GM21381 (cell line): ENCODE results near the gene RPN2.

Experiments
- ATAC-seq: cut with Tn5 transposase; IDR thresholded peaks from one replicate; pipeline ENCODE4 v1.9.1; 2021; ENCODE audit warnings: mild to moderate bottlenecking, moderate library complexity; ENCODE audit not compliant: unreplicated experiment

Gene RPN2

DNA sequence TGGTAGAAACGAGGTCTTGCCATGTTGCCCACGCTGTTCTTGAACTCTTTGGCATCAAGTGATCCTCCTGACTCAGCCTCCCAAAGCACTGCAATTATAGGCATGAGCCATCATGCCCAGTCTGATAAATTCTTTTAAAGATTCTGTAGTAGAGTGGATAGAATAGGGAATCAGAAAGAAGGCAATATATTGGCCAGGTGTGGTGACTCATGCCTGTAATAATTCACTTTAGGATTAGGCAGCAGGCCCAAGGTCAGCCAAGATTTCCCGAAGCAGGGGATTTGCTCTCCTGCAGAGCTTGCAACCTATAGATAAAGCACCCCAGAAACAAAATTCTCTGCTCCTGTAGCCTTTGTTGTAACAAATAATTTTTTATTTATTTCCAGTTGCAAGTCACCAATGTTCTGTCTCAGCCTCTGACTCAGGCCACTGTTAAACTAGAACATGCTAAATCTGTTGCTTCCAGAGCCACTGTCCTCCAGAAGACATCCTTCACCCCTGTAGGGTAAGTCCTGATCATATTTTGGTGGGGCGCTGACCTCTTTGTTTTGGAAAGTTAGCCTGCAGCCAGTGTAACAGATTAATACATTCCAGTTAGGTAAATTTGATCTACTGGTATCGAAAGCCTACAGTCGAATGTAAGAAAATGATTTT, 30.7 kb downstream of the RPN2 start:
- no peak for ATAC-seq

DNA sequence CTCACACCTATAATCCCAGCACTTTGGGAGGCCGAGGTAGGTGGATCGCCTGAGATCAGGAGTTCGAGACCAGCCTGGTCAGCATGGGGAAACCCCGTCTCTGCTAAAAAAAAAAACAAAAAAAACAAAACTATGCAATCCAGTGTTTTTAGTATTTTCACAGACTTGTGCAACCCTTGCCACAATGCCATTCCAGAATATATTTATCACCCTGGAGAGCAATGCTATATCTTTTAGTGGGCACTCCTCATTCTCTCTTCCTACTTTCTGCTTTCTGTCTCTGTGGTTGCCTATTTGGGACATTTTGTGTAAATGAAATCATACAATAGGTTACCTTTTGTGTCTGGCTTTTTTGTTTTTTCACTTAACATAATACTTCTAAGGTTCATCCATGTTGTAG, 39.3 kb downstream of the RPN2 start:
- no peak for ATAC-seq

DNA sequence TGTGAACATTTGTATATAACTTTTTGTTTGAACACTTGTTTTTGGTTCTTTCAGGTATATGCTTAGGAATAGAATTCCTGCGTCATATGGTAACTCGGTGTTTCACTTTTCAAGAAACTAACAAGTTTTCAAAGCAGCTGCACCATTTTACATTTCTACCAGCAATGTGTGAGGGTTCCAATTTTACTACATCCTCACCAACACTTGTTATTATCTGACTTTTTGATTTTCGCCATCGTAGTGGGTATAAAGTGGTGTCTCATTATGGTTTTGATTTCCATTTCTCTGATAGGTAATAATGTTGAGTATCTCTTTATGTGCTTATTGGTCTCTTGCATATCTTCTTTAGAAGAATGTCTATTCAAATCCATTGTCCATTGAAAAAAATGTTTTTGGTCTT, 39.8 kb downstream of the RPN2 start:
- no peak for ATAC-seq

DNA sequence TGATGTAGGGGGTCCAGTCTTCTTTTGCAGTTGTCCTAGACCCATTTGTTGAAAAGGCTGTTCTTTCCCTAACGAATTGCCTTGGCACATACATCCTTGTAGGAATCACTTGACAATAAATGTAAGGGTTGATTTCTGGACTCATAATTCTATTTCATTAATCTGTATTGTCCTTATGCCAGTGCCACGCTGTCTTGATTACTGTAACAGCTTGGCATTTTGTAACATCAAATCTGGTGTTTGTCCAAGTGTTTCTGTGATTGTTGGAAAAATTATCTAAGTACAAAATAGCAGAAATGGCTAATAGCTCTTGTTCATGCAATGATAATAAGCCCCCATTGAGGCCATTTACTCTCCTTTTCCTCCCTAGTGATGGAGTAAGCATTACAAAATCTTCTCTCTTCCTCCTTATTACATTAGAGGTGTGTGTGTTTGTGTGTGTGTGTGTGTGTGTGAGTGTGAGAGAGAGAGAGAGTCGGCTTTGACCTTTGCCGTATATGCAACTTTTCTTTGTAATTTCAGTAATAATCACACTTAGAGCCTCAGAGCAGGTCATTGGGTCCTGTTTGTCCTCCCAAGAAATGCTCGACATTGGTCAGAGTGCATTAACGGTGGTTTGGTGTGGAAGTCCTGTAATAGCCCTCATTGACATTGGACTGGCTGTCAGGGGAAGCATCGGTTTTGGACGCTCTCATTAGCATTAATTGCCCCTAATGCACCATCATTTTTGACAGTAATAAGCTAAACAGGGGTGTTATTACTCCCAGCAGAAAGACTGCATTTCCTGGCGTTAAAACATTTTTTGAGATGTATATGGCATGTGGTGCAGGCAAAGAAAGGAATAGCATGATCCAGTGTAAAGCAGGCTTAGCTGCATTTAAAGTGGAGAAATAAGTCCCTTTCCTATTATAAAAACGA, 40.9 kb downstream of the RPN2 start:
- no peak for ATAC-seq

DNA sequence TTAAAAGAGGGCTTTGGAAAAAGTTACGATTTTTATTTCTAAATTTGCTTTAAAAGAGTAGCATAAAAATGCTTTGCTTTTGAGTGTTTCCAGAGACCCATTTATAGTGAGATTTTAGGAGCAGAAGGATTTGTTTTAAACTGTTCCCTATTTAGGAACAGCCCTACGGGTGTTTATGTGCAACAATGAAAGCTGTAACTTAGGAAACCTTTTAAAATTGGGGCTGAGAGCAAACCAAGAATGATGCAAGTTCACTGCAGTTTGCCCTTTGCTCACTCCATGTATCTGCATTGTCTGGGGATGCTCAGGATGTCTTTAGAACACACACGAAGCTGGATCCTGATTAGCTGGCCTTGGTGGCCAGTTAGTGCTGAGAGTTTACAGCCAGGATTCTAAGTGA, 41.6 kb downstream of the RPN2 start:
- no peak for ATAC-seq

DNA sequence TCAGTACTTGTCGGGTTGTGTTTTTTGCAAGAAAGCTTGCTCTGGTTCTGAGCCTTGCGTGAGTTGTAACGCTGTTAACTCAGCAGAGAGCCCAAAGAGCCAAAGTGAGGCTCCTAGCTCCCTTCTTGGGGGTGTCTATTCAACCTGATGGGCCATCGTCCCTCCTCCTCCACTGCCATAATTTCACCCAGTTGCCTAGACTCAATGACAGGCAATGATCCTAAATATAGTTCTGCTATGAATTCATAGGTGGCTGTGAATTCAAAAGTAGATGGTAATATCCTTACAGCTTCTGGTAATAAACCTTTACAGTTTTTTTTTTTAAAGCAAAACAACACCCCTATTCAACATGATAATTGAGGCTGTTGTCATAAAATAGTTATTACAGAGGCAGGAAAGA, 43.0 kb downstream of the RPN2 start:
- ATAC-seq = no peak

DNA sequence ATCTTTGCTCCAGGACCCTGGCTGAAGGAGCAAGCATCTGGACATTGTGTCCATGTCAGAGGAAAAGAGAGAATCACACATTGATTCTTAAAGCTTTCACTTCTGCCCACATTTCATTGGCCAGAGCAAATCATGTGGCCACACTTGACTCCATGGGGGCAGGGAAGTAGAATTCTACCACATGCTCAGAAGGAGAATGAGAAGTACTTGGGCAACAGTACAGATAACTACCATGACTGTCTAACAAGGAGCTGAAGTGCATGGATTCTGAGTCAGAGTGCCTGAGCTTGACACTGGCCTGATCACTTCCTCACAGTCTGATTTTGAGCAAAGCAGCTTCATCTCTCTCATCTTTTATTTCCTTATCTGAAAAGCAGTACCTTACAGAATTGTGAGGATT, 43.9 kb downstream of the RPN2 start:
- ATAC-seq = no peak

DNA sequence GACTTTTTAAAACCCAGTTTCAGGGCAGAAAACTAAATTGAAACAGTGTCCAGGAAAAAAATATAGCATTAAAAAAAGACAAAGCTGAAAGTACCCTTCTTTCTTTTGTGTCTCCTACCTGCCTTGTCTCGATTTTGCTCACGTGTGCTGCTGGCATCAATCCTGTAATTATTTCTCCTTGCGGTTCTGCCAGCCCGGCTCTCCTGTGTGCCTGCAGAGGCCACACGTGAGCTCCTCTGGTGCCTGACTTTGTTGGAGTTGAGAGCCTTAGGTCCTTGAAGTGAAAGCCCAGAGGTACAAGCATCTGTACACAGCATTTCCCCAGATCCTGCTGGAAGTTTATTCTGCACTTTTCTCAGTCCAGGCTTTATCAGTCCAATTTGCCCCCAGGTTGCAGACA, 46.0 kb downstream of the RPN2 start:
- no peak for ATAC-seq

DNA sequence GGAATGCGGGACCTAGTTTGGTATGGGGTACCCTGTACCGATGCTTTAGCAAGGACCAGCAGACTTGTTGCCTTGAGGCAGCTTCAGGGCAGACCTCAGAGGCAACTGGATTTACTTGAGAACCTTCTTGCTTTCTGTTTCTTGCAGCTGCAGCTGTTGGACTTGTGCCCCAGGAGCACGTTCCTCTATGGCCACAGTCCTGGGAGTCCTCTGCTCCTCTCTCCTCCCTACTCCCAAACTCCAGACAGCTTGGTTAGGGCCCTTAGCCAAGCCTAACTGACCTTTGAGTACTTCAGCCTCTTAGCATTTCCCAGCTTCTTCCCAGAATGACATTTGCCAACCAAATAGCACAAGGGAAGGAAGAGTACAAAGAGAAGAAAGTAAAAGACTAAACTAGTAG, 47.8 kb downstream of the RPN2 start:
- ATAC-seq = no peak

DNA sequence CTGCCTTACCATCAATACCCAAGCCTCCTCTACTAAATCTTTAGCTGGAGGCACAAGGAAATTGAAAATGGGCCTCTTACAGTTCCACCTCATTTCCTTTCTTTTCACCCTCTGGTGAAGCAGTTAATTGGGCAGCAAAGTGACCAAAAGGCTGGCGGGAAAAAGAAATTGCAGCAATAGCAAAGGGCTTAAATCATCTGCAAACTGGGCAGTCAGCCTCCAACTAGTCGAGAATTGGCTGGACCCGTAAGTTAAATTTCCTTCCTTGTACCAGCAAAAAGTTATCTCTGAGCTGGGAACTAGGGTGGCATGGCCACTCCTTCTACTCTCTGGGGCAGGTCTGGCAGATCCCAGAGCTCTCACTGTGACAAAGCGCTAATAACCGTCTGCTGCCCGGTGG, 49.0 kb downstream of the RPN2 start:
- no peak for ATAC-seq

DNA sequence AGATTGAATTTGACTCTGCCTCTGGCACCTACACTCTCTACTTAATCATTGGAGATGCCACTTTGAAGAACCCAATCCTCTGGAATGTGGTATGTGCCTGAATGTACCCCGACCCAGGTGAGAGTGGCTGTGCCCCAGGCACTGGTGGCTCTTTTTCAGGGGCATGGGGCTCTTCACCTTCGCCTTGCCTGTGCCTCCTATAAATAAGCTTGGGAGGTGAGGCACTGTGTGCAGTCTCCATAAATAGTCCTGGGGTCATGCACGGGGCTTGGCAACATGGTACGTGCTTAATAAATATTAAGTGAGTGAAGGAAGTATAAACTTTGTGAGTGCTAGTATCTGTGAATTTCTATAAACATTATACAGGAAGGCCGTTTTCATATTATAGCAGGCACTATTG, 49.5 kb downstream of the RPN2 start:
- ATAC-seq = no peak

DNA sequence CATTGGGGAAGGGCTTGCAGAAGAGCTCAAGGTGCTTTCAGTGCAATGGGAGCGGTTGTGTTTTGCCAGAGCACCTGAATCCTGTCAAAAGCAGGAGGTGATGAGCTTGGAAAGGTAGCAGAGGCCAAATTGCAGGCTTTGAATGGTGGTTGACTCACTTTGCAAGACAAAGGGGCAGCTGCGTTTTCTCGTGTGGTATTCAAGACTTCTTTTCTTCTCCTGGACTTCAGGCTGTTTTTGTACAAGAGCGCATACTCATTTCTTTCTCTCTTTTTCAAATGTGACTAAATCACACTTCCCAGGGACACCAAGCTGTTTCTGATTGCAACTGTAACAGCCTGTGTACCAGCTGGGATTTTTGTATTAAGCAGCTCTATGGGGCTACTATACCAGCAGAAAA, 50.2 kb downstream of the RPN2 start:
- ATAC-seq = no peak

DNA sequence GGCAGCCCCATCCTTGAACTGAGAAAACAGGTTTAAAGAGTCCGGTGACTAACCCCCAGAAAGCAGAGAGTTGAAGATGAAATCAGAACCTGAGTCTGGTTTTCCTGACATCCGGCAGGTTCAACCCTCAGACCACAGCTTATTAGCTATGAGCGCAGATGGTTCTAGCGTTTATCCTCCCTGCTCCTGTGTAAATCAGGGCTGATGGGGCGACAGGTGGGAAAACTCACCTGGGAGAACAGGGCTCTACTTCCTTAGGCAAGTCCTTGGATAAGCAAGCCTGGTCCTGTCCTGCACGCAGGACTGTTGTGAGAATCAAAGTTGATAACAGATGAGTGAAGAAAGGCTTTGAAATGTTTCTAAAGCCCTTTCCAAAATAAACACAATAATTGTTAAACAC, 51.1 kb downstream of the RPN2 start:
- ATAC-seq = no peak

DNA sequence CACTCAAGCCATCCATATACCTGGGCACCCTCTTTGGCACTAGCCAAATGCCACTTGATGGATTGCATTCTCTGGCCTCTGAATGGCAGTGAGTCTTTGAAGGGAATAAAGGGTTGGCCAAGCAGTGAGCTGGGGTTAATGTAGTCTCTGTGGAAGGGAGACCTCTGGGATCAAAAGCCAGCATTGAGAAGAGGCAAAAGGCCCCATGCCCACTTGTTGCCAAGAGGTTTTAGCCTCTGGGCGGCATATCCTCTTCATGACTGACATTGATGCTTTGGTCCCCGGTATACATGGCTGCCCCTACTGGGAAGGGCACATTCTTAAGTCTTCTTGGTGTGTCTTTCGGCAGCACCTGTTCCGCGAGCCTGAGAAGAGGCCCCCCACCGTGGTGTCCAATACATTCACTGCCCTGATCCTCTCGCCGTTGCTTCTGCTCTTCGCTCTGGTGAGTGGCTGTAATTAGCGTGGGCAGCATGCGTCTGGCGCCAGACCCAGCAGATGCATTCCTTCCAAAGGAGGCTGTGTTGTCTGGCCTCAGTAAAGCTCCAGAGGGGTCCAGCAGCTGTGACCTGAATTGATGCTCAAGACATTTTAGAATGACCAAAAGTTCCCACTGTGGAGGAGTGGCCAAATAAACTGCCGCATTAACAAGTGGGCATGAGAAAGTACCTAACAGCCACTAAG, 53.0 kb downstream of the RPN2 start:
- ATAC-seq = no peak

DNA sequence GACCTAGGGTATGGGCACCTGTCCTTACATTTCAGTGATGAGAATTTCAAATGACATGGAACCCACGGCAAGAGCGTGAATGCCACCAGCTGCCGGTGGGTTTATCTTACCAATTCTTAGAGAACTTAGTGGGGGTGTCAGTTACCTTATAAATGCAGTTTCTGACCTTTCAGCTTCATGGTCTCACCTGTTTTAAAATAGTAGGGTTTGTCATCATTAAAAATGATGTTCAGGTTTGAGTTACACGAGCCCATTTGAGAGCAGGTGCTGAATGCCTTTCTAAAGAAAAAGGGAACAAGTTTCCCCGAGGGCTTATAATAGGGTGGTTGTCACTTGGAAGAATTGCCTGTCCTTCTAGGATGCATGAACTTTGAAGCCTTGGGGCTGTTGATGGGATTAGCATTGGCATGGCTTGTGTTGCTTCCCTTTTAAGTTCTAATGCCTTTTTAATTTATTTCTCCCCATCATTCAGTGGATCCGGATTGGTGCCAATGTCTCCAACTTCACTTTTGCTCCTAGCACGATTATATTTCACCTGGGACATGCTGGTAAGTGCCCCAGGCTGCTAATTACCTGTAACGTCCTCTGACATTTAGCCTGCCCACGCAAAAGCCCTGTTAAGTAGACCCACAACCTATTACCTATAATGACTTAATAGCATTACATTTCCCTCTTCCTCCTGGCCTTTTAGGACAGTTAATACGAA, 54.6 kb downstream of the RPN2 start:
- no peak for ATAC-seq

DNA sequence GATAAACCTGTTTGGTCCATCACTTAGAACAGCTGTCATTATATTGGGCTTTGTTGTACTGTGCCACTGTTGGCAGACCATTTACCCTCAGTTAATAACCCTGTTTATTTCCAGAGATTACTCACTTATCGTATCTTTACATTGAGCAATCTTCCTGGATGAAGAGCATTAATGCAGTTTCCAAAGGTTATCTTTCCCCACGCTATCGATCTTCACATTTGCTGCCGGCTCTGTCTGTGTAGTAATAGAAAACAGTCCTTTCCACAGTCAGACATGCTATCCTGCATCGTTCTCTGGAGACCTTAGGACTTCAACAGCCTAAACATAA, 55.1 kb downstream of the RPN2 start:
- ATAC-seq = no peak

DNA sequence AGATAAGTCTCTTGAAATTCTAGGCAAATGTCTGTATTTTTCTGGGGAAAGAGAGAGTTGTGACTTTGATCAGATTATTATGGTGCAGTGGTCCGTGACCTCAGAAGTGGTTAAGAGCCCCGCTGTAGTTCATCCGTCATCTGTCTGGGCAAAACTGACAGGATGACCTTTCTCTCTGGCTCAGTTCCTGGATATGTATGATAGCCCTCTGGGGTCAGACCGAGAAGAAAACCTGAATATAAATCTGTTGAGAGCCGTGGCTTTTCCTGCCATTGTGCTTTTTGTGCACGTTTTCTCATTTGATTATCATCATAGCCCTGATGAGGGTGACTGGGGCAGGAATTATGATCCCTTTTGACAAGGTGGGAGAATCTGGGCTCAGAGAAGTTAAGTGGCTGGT, 55.9 kb downstream of the RPN2 start:
- no peak for ATAC-seq

DNA sequence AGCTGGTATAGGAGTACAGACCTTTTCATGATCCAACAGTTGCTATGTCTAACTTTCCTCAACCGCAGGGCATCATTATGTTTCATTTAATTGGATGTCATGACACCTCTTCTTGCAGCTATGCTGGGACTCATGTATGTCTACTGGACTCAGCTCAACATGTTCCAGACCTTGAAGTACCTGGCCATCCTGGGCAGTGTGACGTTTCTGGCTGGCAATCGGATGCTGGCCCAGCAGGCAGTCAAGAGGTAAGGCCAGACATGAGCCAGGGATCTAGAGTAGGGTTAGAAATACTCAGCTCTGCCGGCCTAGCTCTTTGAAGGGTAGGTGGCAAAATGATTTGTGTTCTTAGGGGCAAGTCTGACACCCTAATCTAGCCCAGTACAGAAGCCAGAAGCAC, 57.3 kb downstream of the RPN2 start:
- no peak for ATAC-seq

DNA sequence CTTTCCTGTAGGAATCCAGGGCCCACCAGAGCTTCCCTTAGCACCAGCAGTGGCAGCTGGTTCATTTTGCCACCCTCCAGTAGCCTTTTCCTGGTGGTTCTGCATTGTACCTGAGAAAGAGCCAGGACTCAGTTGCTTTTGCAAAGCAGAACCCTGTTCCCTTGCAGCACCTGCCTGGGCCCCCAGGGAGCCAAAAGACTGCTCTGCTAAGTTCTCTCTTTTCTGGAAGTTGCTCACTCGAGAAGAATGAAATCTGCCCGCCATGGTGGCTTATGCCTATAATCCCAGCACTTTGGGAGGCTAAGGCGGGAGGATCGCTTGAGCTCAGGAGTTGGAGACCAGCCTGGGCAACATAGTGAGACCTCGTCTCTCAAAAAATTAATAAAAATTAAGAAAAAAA, 58.5 kb downstream of the RPN2 start:
- no peak for ATAC-seq

DNA sequence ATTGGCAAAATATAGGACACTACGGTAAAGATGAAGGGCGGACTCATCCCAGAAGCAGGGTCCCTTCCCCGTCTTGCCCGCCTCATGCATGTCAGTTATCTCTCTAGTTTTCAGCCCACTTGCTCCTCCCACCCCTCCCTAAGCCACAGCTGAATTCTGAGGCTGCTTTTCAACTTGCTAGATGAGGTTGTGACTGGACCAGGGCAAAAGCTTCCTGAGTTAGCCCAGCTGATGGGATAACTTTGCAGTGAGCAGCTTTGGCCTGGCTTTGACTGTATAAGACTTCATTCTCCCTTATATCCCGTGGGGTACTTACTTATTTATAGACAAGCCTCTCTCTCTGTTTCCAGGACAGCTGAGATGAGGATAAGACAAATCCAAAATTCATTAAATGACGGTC, 59.3 kb downstream of the RPN2 start:
- no peak for ATAC-seq

DNA sequence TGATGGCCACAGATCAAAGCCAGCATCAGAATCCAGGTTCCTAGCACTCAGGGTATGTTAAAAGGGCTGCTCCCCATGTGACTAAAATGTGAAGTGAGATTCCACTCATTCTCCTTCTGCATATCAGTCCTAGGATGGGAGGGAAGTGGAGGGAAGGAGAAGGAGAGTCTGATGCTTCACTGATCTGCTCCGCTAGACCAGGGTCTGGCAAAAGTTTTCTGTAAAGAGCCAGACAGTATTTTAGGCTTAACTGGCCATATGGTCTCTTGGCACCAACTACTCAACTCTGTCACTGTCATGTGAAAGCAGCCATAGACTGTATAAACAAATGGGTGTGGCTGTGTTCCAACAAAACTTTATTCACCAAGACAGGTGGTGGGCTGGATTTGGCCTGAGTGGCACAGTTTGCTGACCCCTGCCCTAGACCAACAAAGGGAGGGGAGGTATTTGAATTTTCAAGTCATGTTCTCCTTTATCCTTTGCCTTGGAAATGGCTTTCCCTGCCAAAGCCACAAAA, 59.9 kb downstream of the RPN2 start:
- no peak for ATAC-seq
